Epithelial cell of proximal tubule (primary cell): Measurements from ENCODE around the gene FHIP1B. TPM values are rescaled to one million over a fixed set of nuclear protein-coding genes. Genes with fewer than 3 reads are reported as not detected.
A peak's percentile ranks its signal among the peaks of the same experiment; 100 is the strongest.

ENCODE experiments used
- DNase-seq: peaks from one replicate; pipeline ENCODE4 v3.0.0-alpha.2; 2011; ENCODE audit warnings: low read depth
- H3K4me3 ChIP-seq: 2 replicates; pipeline ENCODE4 v1.5.1; 2011; ENCODE audit warnings: low read depth, mild to moderate bottlenecking, low read length
- CTCF ChIP-seq: conservative IDR thresholded peaks from 2 replicates; pipeline ENCODE4 v1.5.1; 2012; ENCODE audit warnings: low read depth, mild to moderate bottlenecking, low read length
- total RNA-seq: library from RNA; depleted of rRNA; stranded (reverse); fragments of >200 nt; gene quantifications from 2 replicates; pipeline ENCODE4 v1.2.3, GENCODE V29; 2015

FHIP1B gene
- total RNA-seq, 1 donor from 2014 or later: 9.6 TPM

- H3K4me3 ChIP-seq: no peak overlapping the region
- DNase-seq: no peak
- no peak for TF ChIP-seq CTCF
These were observed 5.7 kb upstream of the FHIP1B start for GRCh38 chr11:6240139-6240538.

GRCh38 chr11:6238902-6239301 lies 4.5 kb upstream of the FHIP1B start, which contains the start of gene CNGA4:
Gene CNGA4 (plus strand): TSS chr11:6239089. CDS start chr11:6239207, 118 bp downstream.
- no peak within 1 kb of the TSS for H3K4me3 ChIP-seq
- no peak for TF ChIP-seq CTCF
- DNase-seq: no peak

GRCh38 chr11:6237761-6238302 lies 3.4 kb upstream of the FHIP1B start:
- H3K4me3 ChIP-seq: no peak overlapping the region
- no peak for DNase-seq
- TF ChIP-seq CTCF: no peak

- TF ChIP-seq CTCF: no peak
- DNase-seq: no peak
- H3K4me3 ChIP-seq: no peak overlapping the region
These were observed 2.8 kb upstream of the FHIP1B start for GRCh38 chr11:6237266-6237665.

- no peak for TF ChIP-seq CTCF
- DNase-seq: no peak
- H3K4me3 ChIP-seq: peak overlapping the region; percentile 83
These were observed 451 bp downstream of the FHIP1B start for GRCh38 chr11:6233984-6234386.

- no peak for TF ChIP-seq CTCF
- no peak for DNase-seq
- H3K4me3 ChIP-seq: peak overlapping the region; percentile 83
These were observed 1.5 kb downstream of the FHIP1B start for GRCh38 chr11:6232899-6233298.

- DNase-seq: no peak
- H3K4me3 ChIP-seq: no peak overlapping the region
- no peak for TF ChIP-seq CTCF
These were observed 4.5 kb downstream of the FHIP1B start for GRCh38 chr11:6229911-6230310.
